ENCODE measurements around the gene ANKH.

DNA sequence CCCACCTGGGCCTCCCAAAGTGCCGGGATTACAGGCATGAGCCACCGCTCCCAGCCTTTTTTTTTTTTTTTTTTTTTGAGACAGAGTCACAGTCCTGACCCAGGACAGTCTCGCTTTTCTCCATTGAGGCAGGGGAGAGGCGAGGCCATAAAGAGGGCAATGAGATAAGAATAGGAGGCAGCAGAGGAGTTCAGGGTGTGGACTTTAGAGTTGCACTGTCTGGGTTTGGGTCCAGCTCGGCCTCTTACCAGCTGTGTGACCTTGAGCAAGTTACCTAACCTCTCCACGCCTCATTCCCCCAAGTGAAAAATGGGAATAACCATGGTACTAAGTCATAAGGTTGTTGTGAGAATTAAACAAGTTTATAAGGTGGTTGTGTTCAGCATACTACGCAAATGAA, 24.6 kb upstream of the ANKH start:
- no peak for TF ChIP-seq EZH2 (IDR thresholded peaks at IDR 0.05; ENCODE audit: low read length)
- TF ChIP-seq, protein P1, sequence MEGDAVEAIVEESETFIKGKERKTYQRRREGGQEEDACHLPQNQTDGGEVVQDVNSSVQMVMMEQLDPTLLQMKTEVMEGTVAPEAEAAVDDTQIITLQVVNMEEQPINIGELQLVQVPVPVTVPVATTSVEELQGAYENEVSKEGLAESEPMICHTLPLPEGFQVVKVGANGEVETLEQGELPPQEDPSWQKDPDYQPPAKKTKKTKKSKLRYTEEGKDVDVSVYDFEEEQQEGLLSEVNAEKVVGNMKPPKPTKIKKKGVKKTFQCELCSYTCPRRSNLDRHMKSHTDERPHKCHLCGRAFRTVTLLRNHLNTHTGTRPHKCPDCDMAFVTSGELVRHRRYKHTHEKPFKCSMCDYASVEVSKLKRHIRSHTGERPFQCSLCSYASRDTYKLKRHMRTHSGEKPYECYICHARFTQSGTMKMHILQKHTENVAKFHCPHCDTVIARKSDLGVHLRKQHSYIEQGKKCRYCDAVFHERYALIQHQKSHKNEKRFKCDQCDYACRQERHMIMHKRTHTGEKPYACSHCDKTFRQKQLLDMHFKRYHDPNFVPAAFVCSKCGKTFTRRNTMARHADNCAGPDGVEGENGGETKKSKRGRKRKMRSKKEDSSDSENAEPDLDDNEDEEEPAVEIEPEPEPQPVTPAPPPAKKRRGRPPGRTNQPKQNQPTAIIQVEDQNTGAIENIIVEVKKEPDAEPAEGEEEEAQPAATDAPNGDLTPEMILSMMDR (optimal IDR thresholded peaks at IDR 0.05 in 1 of 3, IDR thresholded peaks at IDR 0.05 in 1 of 3, conservative IDR thresholded peaks at IDR 0.05 in 1 of 3; ENCODE audit: extremely low read depth in 1 of 3, insufficient read depth in 2 of 3, low read length in 3 of 3), result no peak
